ENCODE results near the gene CCL19. TPM values are rescaled to one million over a fixed set of nuclear protein-coding genes. Genes with fewer than 3 reads are reported as not detected.

Gene CCL19
- total RNA-seq, 4 donors from 2014 or later: 0.85 to 5.8 (median 4.8) TPM; not detected in 1

- no peak for TF ChIP-seq CTCF (IDR thresholded peaks at IDR 0.05; ENCODE audit: low read depth)
Measured at GRCh38 chr9:34669809-34670562, 21.1 kb downstream of the CCL19 start.

GRCh38 chr9:34665381-34666250 lies 25.5 kb downstream of the CCL19 start:
- no peak for TF ChIP-seq CTCF (IDR thresholded peaks at IDR 0.05; ENCODE audit: low read depth)

- TF ChIP-seq CTCF (IDR thresholded peaks at IDR 0.05; ENCODE audit: low read depth): no peak
Measured at GRCh38 chr9:34665067-34665380, 26.1 kb downstream of the CCL19 start.

GRCh38 chr9:34664281-34665066 lies 26.6 kb downstream of the CCL19 start:
- TF ChIP-seq CTCF (IDR thresholded peaks at IDR 0.05; ENCODE audit: low read depth): no peak

GRCh38 chr9:34663303-34663605 lies 27.8 kb downstream of the CCL19 start:
- no peak for TF ChIP-seq CTCF (IDR thresholded peaks at IDR 0.05; ENCODE audit: low read depth)

GRCh38 chr9:34662526-34663302 lies 28.4 kb downstream of the CCL19 start, which contains the start of gene CCL27:
CCL27 (minus strand) TSS chr9:34662657; CDS start chr9:34662633, 24 bp downstream.
- TF ChIP-seq CTCF (IDR thresholded peaks at IDR 0.05; ENCODE audit: low read depth): no peak

Data from subcutaneous adipose tissue (tissue), 4 donors.